ENCODE measurements around the gene FHIT. TPM values are rescaled to one million over a fixed set of nuclear protein-coding genes. Genes with fewer than 3 reads are reported as not detected.
A peak's percentile ranks its signal among the peaks of the same experiment; 100 is the strongest.

Gene FHIT
- polyA plus RNA-seq, 12 donors: 3.8 to 10.9 (median 5.4) TPM; not detected in 2

- no peak for DNase-seq
Measured at GRCh38 chr3:59800481-59800880, 1450.8 kb downstream of the FHIT start.

DNA sequence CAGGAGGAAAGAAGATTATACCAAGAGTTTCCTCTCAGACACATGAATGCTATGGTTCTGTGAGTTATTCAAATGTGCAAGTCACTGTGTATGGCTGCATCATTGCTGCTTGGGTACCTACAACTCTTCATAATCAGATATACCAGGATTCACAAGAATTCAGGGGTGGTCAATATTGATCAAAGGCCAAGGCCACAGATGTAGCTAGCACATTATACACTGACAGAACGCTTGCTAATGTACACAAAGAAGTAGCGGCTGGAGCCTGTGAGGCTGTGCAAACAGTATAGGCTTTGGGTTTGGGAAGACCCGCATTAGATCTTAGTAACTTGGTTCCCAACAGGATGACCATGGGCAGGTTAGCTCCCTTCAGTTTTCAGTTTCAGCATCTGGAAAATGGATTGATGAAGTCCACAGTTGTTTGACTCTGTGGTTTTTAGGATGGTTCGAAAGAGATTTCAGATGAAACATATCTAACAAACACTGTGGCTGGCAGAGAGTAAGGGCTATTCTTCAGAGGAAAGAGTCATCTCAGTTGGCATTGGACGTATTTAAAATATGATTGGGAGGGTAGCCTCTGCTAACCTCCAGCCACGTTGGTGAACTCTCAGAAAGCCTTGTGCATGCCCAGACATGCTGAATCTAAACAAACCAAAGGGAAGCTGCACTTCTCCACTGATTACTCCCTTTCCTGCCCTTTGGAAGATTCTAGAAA is 1452.7 kb downstream of the FHIT start:
- no peak for DNase-seq

- DNase-seq: no peak
Measured at GRCh38 chr3:59797533-59797932, 1453.7 kb downstream of the FHIT start.

DNA sequence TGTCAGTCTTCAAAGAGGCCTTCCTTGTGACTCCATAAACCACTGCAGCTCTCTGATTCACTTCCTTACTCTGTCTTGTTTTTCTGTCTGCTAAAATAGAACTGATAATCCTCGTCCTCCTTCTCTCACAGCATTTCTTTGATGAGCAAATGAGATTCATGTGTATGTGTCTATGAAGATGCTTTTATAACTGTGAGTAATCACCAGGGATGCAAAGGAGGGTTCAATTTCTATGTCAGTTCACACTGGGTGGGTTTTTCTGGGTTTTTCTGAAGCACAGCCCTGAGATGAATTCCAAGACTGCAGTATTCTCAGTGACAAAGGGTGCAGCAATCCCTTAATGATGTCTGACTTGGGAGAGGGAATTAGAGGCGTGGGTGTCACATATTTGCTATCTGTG is 1454.8 kb downstream of the FHIT start:
- DNase-seq: no peak

GRCh38 chr3:59795756-59796155 is 1455.5 kb downstream of the FHIT start:
- no peak for DNase-seq

- no peak for DNase-seq
Measured at GRCh38 chr3:59793976-59794375, 1457.3 kb downstream of the FHIT start.

DNA sequence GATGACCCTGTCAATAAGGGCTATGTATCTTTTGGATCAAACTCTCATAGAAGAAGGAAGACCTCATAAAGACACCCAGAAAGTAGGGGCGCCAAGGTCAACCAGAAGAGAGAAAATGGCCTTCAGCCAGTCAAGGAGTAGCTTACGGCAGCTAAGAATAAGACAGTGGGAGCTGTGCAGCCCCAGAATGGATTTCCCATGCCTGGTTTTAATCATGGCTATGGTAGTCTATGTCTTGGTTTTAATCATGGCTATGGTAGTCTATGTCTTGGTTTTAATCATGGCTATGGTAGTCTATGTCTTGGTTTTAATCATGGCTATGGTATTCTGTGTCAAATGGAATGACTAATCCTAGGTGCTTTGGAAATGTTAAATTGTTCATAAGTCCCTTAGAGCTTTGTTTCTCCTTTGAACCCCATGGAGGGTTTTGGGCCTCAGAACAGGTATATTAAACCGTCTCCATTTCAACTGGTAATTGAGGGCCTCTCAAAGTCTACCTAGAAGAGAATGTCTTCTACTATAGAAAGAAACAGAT is 1459.4 kb downstream of the FHIT start:
- DNase-seq: no peak

- DNase-seq: no peak
Measured at GRCh38 chr3:59790241-59790640, 1461.0 kb downstream of the FHIT start.

- no peak for DNase-seq
Measured at GRCh38 chr3:59788801-59789200, 1462.5 kb downstream of the FHIT start.

- no peak for DNase-seq
Measured at GRCh38 chr3:59788133-59788532, 1463.1 kb downstream of the FHIT start.

DNA sequence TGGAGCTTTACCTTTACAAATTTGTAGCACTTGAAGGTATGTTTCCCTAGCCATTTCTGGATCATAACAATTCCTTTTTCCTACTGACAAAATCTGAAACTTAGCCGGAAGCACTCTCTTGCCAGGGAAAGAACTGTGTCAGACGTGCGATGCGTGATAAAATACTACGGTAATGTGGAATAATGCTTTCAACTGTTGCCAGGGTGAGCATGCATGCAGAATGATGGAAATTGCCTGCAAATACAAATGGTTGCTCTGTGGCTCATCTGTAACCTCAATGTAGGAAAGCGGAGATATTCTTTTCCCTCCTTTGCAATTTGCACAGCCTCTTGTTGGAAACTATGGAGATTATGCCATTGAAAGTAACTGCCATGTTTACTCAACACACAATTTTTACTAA is 1464.9 kb downstream of the FHIT start:
- DNase-seq: no peak

GRCh38 chr3:59784164-59784563 is 1467.1 kb downstream of the FHIT start:
- DNase-seq: no peak

DNA sequence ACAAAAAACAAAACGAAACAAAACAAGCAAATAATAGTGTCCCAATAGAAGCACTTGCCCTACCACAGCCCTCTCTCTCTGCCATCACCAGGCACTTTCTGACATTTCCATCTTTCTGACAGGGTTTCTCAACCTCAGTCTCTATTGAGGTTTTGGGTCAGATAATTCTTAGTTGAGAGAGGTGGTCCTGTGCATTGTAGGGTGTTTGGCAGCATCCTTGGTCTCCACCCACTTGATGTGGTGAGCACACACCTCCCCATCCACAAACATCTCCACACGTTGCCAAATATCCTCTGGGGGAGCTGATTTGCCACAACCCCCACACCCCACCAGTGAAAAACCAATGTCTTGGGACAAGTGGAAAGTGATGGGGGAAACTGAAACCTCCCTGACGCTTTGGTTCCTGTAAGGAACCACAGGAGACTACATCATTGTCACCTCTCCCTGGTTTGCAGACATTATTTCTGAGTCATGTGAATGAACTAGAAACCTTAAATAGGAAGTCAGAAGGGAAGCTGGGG is 1467.7 kb downstream of the FHIT start:
- DNase-seq: no peak

GRCh38 chr3:59782664-59783063 is 1468.6 kb downstream of the FHIT start:
- no peak for DNase-seq

GRCh38 chr3:59780209-59780608 is 1471.0 kb downstream of the FHIT start:
- no peak for DNase-seq

GRCh38 chr3:59779260-59779659 is 1472.0 kb downstream of the FHIT start:
- no peak for DNase-seq

- no peak for DNase-seq
Measured at GRCh38 chr3:59777667-59778077, 1473.6 kb downstream of the FHIT start.

- no peak for DNase-seq
Measured at GRCh38 chr3:59777066-59777465, 1474.2 kb downstream of the FHIT start.

GRCh38 chr3:59775761-59776325 is 1475.4 kb downstream of the FHIT start:
- no peak for DNase-seq

GRCh38 chr3:59775106-59775505 is 1476.1 kb downstream of the FHIT start:
- no peak for DNase-seq

DNA sequence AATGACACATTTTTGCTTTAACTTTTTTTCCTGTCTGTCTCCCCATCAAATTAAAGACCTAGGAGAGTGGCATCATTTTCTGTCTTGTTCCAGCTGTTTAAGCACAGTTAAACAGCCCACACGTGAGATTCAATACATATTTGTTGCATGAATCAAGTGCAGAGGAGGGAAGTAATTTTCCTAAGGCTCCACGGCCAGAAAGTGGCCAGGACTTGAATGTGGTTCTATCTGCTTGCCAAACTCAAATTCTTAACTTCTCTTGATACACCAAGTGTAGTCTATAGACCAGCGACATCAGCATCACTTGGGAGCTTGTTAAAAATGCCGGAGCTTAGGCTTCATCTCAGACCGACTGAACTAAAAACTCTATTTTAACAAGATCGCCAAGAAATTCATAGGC is 1476.6 kb downstream of the FHIT start:
- DNase-seq: peak; percentile 12

DNA sequence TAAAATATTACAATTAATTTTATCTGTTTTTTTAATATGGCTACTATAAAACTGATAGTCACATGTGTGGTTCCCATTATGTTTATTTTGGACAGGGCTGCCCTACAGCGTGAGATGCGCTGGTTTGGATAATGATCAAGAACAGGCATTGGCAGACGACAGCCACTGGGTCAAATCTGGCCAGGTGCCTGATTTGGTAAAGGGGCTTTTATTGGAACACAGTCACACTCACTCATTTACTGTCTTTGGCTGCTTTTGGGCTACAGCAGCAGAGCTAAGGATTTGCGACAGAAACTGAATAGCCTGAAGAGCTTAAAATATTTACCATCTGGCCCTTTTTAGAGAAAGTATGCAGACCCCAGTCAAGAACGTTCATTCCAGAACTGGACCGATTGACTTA is 1477.3 kb downstream of the FHIT start:
- DNase-seq: no peak

Measured in muscle of arm (tissue), 12 donors.